ENCODE results near the gene STRADA.

Gene STRADA

GRCh38 chr17:63689479-63689878, 52.1 kb downstream of the STRADA start:
- Histone ChIP-seq H3K36me3 (ENCODE audit: control insufficient read depth, insufficient read depth, low read length) (peaks cover 16% of the 10 kb centered on the region), H3K79me1 (ENCODE audit: low read length) (no peaks in the 10 kb centered on the region), H2BK5ac (ENCODE audit: low read length) (no peak overlapping the region), H3K4ac (ENCODE audit: low read depth, low read length) (no peak overlapping the region), H3K27me3 (ENCODE audit: insufficient read depth, low read length, poor library complexity) (no peaks in the 10 kb centered on the region), H3K4me3 (ENCODE audit: low read length) (no peak overlapping the region), H3K4me1 (ENCODE audit: control insufficient read depth, low read depth, low read length) (no peaks in the 10 kb centered on the region), H4K8ac (ENCODE audit: low read depth, low read length) (no peak overlapping the region), H4K5ac (ENCODE audit: low read length) (no peak overlapping the region), H3K79me2 (ENCODE audit: control insufficient read depth, insufficient read depth, low read length) (no peaks in the 10 kb centered on the region), H3K4me2 (ENCODE audit: low read length) (no peak overlapping the region), H3K18ac (ENCODE audit: low read length) (no peak overlapping the region), H3K23ac (ENCODE audit: low read length) (no peak overlapping the region), H3K27ac (ENCODE audit: low read depth, low read length) (no peak overlapping the region), H3K9ac (ENCODE audit: low read length) (no peak overlapping the region), H2BK15ac (replicated peaks; ENCODE audit: low read depth) (no peak overlapping the region), H2AK5ac (ENCODE audit: low read length) (no peak overlapping the region), H3K56ac (ENCODE audit: low read length) (no peak overlapping the region), H2BK120ac (ENCODE audit: low read depth, low read length) (no peak overlapping the region)
- WGBS (ENCODE audit: extremely low coverage, insufficient coverage, low lambda C conversion rate) = no CpG with 5 or more reads among the region's 14 CpGs
- no peak for DNase-seq

DNA sequence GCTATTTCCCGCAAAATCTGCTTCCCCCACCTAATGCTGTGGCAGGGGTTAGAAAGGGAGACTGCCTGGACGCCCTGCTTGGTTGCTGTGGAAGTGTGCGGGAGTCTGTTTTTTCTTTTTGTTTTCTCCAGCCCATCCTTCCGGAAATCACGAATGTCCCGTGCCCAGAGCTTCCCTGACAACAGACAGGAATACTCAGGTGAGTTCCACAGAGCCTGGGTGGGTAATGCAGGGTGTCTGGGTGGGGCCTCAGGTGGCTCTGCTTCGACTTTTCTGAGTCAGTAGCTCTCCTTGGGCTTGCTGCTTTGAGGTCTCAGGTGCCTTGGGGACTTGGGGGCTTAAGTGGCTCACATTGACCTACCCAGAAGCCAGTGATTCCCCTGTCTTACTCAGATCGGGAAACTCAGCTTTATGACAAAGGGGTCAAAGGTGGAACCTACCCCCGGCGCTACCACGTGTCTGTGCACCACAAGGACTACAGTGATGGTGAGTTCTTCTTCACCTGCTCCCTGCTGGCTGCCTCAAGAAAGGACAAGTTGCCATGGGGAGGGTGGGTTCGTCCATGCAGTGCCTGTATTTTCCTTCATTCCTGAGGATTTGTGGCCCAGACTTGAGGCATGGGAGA, 53.1 kb downstream of the STRADA start:
- Histone ChIP-seq H3K27me3 (ENCODE audit: insufficient read depth, low read length, poor library complexity) (no peaks in the 10 kb centered on the region), H2BK5ac (ENCODE audit: low read length) (no peak overlapping the region), H3K9ac (ENCODE audit: low read length) (no peak overlapping the region), H3K79me1 (ENCODE audit: low read length) (no peaks in the 10 kb centered on the region), H3K4me1 (ENCODE audit: control insufficient read depth, low read depth, low read length) (no peaks in the 10 kb centered on the region), H2BK120ac (ENCODE audit: low read depth, low read length) (no peak overlapping the region), H3K27ac (ENCODE audit: low read depth, low read length) (no peak overlapping the region), H3K56ac (ENCODE audit: low read length) (no peak overlapping the region), H4K5ac (ENCODE audit: low read length) (no peak overlapping the region), H4K8ac (ENCODE audit: low read depth, low read length) (no peak overlapping the region), H3K4me3 (ENCODE audit: low read length) (no peak overlapping the region), H3K79me2 (ENCODE audit: control insufficient read depth, insufficient read depth, low read length) (no peaks in the 10 kb centered on the region), H3K36me3 (ENCODE audit: control insufficient read depth, insufficient read depth, low read length) (peaks cover 15% of the 10 kb centered on the region), H3K4me2 (ENCODE audit: low read length) (no peak overlapping the region), H3K23ac (ENCODE audit: low read length) (peak overlapping the region; percentile 66), H2AK5ac (ENCODE audit: low read length) (no peak overlapping the region), H2BK15ac (replicated peaks; ENCODE audit: low read depth) (no peak overlapping the region), H3K4ac (ENCODE audit: low read depth, low read length) (no peak overlapping the region), H3K18ac (ENCODE audit: low read length) (no peak overlapping the region)
- no CpG with 5 or more reads among the region's 12 CpGs for WGBS (ENCODE audit: extremely low coverage, insufficient coverage, low lambda C conversion rate)
- DNase-seq = no peak

GRCh38 chr17:63686138-63686685, 55.4 kb downstream of the STRADA start:
- Histone ChIP-seq H3K4me3 (ENCODE audit: low read length) (no peak overlapping the region), H3K27ac (ENCODE audit: low read depth, low read length) (no peak overlapping the region), H3K79me2 (ENCODE audit: control insufficient read depth, insufficient read depth, low read length) (no peaks in the 10 kb centered on the region), H3K4ac (ENCODE audit: low read depth, low read length) (no peak overlapping the region), H3K79me1 (ENCODE audit: low read length) (no peaks in the 10 kb centered on the region), H2BK5ac (ENCODE audit: low read length) (no peak overlapping the region), H2BK120ac (ENCODE audit: low read depth, low read length) (no peak overlapping the region), H4K5ac (ENCODE audit: low read length) (no peak overlapping the region), H2AK5ac (ENCODE audit: low read length) (no peak overlapping the region), H3K56ac (ENCODE audit: low read length) (no peak overlapping the region), H3K9ac (ENCODE audit: low read length) (no peak overlapping the region), H3K27me3 (ENCODE audit: insufficient read depth, low read length, poor library complexity) (no peaks in the 10 kb centered on the region), H3K4me2 (ENCODE audit: low read length) (no peak overlapping the region), H2BK15ac (replicated peaks; ENCODE audit: low read depth) (no peak overlapping the region), H4K8ac (ENCODE audit: low read depth, low read length) (no peak overlapping the region), H3K4me1 (ENCODE audit: control insufficient read depth, low read depth, low read length) (no peaks in the 10 kb centered on the region), H3K18ac (ENCODE audit: low read length) (no peak overlapping the region), H3K23ac (ENCODE audit: low read length) (no peak overlapping the region), H3K36me3 (ENCODE audit: control insufficient read depth, insufficient read depth, low read length) (peaks cover 13% of the 10 kb centered on the region)
- DNase-seq = no peak
- no CpG with 5 or more reads among the region's 3 CpGs for WGBS (ENCODE audit: extremely low coverage, insufficient coverage, low lambda C conversion rate)

DNA sequence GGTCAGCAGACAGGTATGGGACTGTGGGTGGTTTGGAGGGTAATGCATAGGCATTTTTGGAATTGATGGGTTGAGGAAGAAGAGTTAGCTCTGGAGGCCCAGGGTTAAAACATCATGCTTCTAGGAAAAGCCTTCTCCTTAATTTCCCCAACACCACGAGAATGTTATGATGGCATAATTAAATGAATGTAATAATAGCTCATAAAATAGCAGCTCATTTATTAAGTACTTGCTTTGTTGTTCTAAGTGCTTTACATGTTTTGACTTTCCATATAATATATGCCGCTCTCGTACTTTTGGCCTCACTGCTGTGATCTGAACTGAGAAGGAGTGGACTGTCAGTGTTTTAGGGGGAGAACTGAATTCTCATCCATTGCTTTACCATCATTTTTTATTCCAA, 56.0 kb downstream of the STRADA start:
- Histone ChIP-seq H3K9ac (ENCODE audit: low read length) (no peak overlapping the region), H2BK15ac (replicated peaks; ENCODE audit: low read depth) (no peak overlapping the region), H3K18ac (ENCODE audit: low read length) (no peak overlapping the region), H2BK120ac (ENCODE audit: low read depth, low read length) (no peak overlapping the region), H3K36me3 (ENCODE audit: control insufficient read depth, insufficient read depth, low read length) (peaks cover 11% of the 10 kb centered on the region), H3K4me3 (ENCODE audit: low read length) (no peak overlapping the region), H3K27me3 (ENCODE audit: insufficient read depth, low read length, poor library complexity) (no peaks in the 10 kb centered on the region), H3K23ac (ENCODE audit: low read length) (no peak overlapping the region), H3K79me2 (ENCODE audit: control insufficient read depth, insufficient read depth, low read length) (no peaks in the 10 kb centered on the region), H4K5ac (ENCODE audit: low read length) (no peak overlapping the region), H3K27ac (ENCODE audit: low read depth, low read length) (no peak overlapping the region), H2AK5ac (ENCODE audit: low read length) (no peak overlapping the region), H3K79me1 (ENCODE audit: low read length) (no peaks in the 10 kb centered on the region), H3K56ac (ENCODE audit: low read length) (no peak overlapping the region), H3K4me2 (ENCODE audit: low read length) (no peak overlapping the region), H2BK5ac (ENCODE audit: low read length) (no peak overlapping the region), H3K4ac (ENCODE audit: low read depth, low read length) (no peak overlapping the region), H4K8ac (ENCODE audit: low read depth, low read length) (no peak overlapping the region), H3K4me1 (ENCODE audit: control insufficient read depth, low read depth, low read length) (no peaks in the 10 kb centered on the region)
- no peak for DNase-seq
- no CpG with 5 or more reads among the region's 3 CpGs for WGBS (ENCODE audit: extremely low coverage, insufficient coverage, low lambda C conversion rate)

GRCh38 chr17:63685041-63685440, 56.6 kb downstream of the STRADA start:
- Histone ChIP-seq H3K36me3 (ENCODE audit: control insufficient read depth, insufficient read depth, low read length) (peaks cover 7% of the 10 kb centered on the region), H4K8ac (ENCODE audit: low read depth, low read length) (no peak overlapping the region), H2BK15ac (replicated peaks; ENCODE audit: low read depth) (no peak overlapping the region), H3K27ac (ENCODE audit: low read depth, low read length) (no peak overlapping the region), H3K4me1 (ENCODE audit: control insufficient read depth, low read depth, low read length) (no peaks in the 10 kb centered on the region), H3K27me3 (ENCODE audit: insufficient read depth, low read length, poor library complexity) (no peaks in the 10 kb centered on the region), H3K18ac (ENCODE audit: low read length) (no peak overlapping the region), H3K4me2 (ENCODE audit: low read length) (no peak overlapping the region), H3K23ac (ENCODE audit: low read length) (no peak overlapping the region), H3K79me2 (ENCODE audit: control insufficient read depth, insufficient read depth, low read length) (no peaks in the 10 kb centered on the region), H3K9ac (ENCODE audit: low read length) (no peak overlapping the region), H3K79me1 (ENCODE audit: low read length) (no peaks in the 10 kb centered on the region), H4K5ac (ENCODE audit: low read length) (no peak overlapping the region), H3K4ac (ENCODE audit: low read depth, low read length) (no peak overlapping the region), H3K56ac (ENCODE audit: low read length) (no peak overlapping the region), H2AK5ac (ENCODE audit: low read length) (no peak overlapping the region), H2BK5ac (ENCODE audit: low read length) (no peak overlapping the region), H3K4me3 (ENCODE audit: low read length) (no peak overlapping the region), H2BK120ac (ENCODE audit: low read depth, low read length) (no peak overlapping the region)
- DNase-seq = no peak
- no CpG with 5 or more reads among the region's 2 CpGs for WGBS (ENCODE audit: extremely low coverage, insufficient coverage, low lambda C conversion rate)

DNA sequence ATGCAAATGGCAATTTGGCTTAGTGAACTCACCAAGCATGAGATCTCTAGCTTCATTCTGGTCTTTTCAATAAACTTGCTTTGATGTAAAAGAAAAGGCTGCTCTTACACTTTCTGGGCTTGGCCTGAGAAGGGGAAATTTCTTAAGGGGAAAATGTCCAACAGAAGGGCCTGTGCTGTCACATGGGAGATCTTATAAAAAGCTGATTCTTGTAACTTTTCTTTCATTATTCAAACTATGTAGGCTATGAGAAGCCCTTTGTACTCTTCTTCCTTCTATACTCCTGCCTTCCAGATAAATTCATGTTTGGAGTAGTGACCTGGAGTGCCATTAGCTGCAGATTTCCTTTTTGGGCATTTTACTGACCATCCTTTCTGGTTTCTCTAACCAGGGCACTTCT, 58.6 kb downstream of the STRADA start:
- no peak overlapping the region for H2BK120ac ChIP-seq (ENCODE audit: low read depth, low read length)
- no peak overlapping the region for H2AK5ac ChIP-seq (ENCODE audit: low read length)
- H3K4me3 ChIP-seq (ENCODE audit: low read length) = no peak overlapping the region
- no peaks in the 10 kb centered on the region for H3K79me2 ChIP-seq (ENCODE audit: control insufficient read depth, insufficient read depth, low read length)
- no peaks in the 10 kb centered on the region for H3K27me3 ChIP-seq (ENCODE audit: insufficient read depth, low read length, poor library complexity)
- no peak overlapping the region for H3K4ac ChIP-seq (ENCODE audit: low read depth, low read length)
- DNase-seq = no peak
- no peak overlapping the region for H4K8ac ChIP-seq (ENCODE audit: low read depth, low read length)
- no peak overlapping the region for H2BK5ac ChIP-seq (ENCODE audit: low read length)
- no peaks in the 10 kb centered on the region for H3K36me3 ChIP-seq (ENCODE audit: control insufficient read depth, insufficient read depth, low read length)
- H3K23ac ChIP-seq (ENCODE audit: low read length) = no peak overlapping the region
- H3K56ac ChIP-seq (ENCODE audit: low read length) = no peak overlapping the region
- H3K9ac ChIP-seq (ENCODE audit: low read length) = no peak overlapping the region
- H3K27ac ChIP-seq (ENCODE audit: low read depth, low read length) = no peak overlapping the region
- H3K4me1 ChIP-seq (ENCODE audit: control insufficient read depth, low read depth, low read length) = no peaks in the 10 kb centered on the region
- H3K79me1 ChIP-seq (ENCODE audit: low read length) = no peaks in the 10 kb centered on the region
- no peak overlapping the region for H3K4me2 ChIP-seq (ENCODE audit: low read length)
- H4K5ac ChIP-seq (ENCODE audit: low read length) = no peak overlapping the region
- H2BK15ac ChIP-seq (replicated peaks; ENCODE audit: low read depth) = no peak overlapping the region
- no peak overlapping the region for H3K18ac ChIP-seq (ENCODE audit: low read length)
